Parathyroid adenoma (tissue), 2 donors: ENCODE results near the gene CAP2.
"Not testable (repeated sequence)": the region's sequence is repeated elsewhere in the genome, so short reads cannot be mapped to it uniquely, and the experiment has no call there.

Experiments
- H2AFZ ChIP-seq: fragments of 300-600 bp; sonication (generic); one replicate; pipeline ENCODE4 v1.7.0; 2017; ENCODE audit warnings: antibody characterized with exemption, mild to moderate bottlenecking
- H3K27ac ChIP-seq: fragments of 300-600 bp; sonication (generic); one replicate; pipeline ENCODE4 v1.7.0; 2017
- H3K27me3 ChIP-seq: fragments of 300-600 bp; sonication (generic); one replicate; pipeline ENCODE4 v1.7.0; 2017; ENCODE audit warnings: low read length; ENCODE audit not compliant: control insufficient read depth, insufficient read depth
- H3K36me3 ChIP-seq: fragments of 300-600 bp; sonication (generic); one replicate; pipeline ENCODE4 v1.7.0; 2017; ENCODE audit warnings: low read length; ENCODE audit not compliant: control insufficient read depth, insufficient read depth
- H3K4me1 ChIP-seq: fragments of 300-600 bp; sonication (generic); one replicate; pipeline ENCODE4 v1.7.0; 2017; ENCODE audit warnings: control low read depth
- H3K4me2 ChIP-seq: fragments of 300-600 bp; sonication (generic); one replicate; pipeline ENCODE4 v1.7.0; 2017; ENCODE audit warnings: low read length
- H3K4me3 ChIP-seq: fragments of 300-600 bp; sonication (generic); one replicate; pipeline ENCODE4 v1.7.0; 2017; ENCODE audit warnings: low read depth, low read length
- H3K79me2 ChIP-seq: fragments of 300-600 bp; sonication (generic); one replicate; pipeline ENCODE4 v1.7.0; 2017; ENCODE audit warnings: control low read depth
- H3K9ac ChIP-seq: fragments of 300-600 bp; sonication (generic); one replicate; pipeline ENCODE4 v1.7.0; 2017; ENCODE audit warnings: mild to moderate bottlenecking
- H3K9me3 ChIP-seq: fragments of 300-600 bp; sonication (generic); one replicate; pipeline ENCODE4 v1.7.0; 2017; ENCODE audit warnings: low read length; ENCODE audit not compliant: control insufficient read depth
- CTCF ChIP-seq: fragments of 300-600 bp; sonication (generic); IDR thresholded peaks from one replicate; pipeline ENCODE4 v1.7.0; 2017; ENCODE audit warnings: antibody characterized with exemption, mild to moderate bottlenecking
- donor health status: primary hyperparathyroidism.

CAP2 gene

GRCh38 chr6:17408081-17408480 is 14.7 kb downstream of the CAP2 start:
- H3K4me2 ChIP-seq: no peak overlapping the region
- H3K4me3 ChIP-seq: no peak overlapping the region
- no peaks in the 10 kb centered on the region for H3K27me3 ChIP-seq
- no peak overlapping the region for H2AFZ ChIP-seq
- H3K9me3 ChIP-seq: no peaks in the 10 kb centered on the region
- H3K36me3 ChIP-seq: no peaks in the 10 kb centered on the region
- TF ChIP-seq CTCF: no peak
- no peak overlapping the region for H3K9ac ChIP-seq
- H3K27ac ChIP-seq: no peak overlapping the region
- H3K79me2 ChIP-seq: no peaks in the 10 kb centered on the region
- H3K4me1 ChIP-seq: peaks cover 3% of the 10 kb centered on the region

- no peak for TF ChIP-seq CTCF
- no peaks in the 10 kb centered on the region for H3K27me3 ChIP-seq
- H3K4me1 ChIP-seq: peaks cover 3% of the 10 kb centered on the region
- H3K9ac ChIP-seq: no peak overlapping the region
- no peaks in the 10 kb centered on the region for H3K79me2 ChIP-seq
- no peak overlapping the region for H3K4me2 ChIP-seq
- H2AFZ ChIP-seq: no peak overlapping the region
- H3K27ac ChIP-seq: no peak overlapping the region
- H3K4me3 ChIP-seq: no peak overlapping the region
- no peaks in the 10 kb centered on the region for H3K36me3 ChIP-seq
- no peaks in the 10 kb centered on the region for H3K9me3 ChIP-seq
Observed at GRCh38 chr6:17410281-17410680, 16.9 kb downstream of the CAP2 start.

GRCh38 chr6:17413313-17413750 is 19.9 kb downstream of the CAP2 start:
- Histone ChIP-seq H3K9ac (no peak overlapping the region), H3K79me2 (no peaks in the 10 kb centered on the region), H3K4me3 (no peak overlapping the region), H3K27ac (no peak overlapping the region), H3K4me1 (no peaks in the 10 kb centered on the region), H2AFZ (no peak overlapping the region), H3K27me3 (no peaks in the 10 kb centered on the region), H3K36me3 (no peaks in the 10 kb centered on the region), H3K4me2 (no peak overlapping the region), H3K9me3 (no peaks in the 10 kb centered on the region)
- TF ChIP-seq CTCF: no peak

GRCh38 chr6:17414395-17414794 is 21.0 kb downstream of the CAP2 start:
- H3K4me1 ChIP-seq, H3K9me3 ChIP-seq, H3K27ac ChIP-seq: not testable (repeated sequence)

GRCh38 chr6:17415321-17415720 is 21.9 kb downstream of the CAP2 start:
- Histone ChIP-seq H3K27me3 (no peaks in the 10 kb centered on the region), H3K4me3 (no peak overlapping the region), H3K9ac (no peak overlapping the region), H3K79me2 (no peaks in the 10 kb centered on the region), H3K4me2 (no peak overlapping the region), H3K9me3 (no peaks in the 10 kb centered on the region), H3K36me3 (no peaks in the 10 kb centered on the region), H3K27ac (no peak overlapping the region), H2AFZ (no peak overlapping the region), H3K4me1 (peaks cover 5% of the 10 kb centered on the region)
- no peak for TF ChIP-seq CTCF

More at GRCh38 chr6:17414395-17414794, 21.0 kb downstream of the CAP2 start:
- not testable (repeated sequence) for H3K27me3 ChIP-seq, H3K9ac ChIP-seq, H3K36me3 ChIP-seq, H3K4me3 ChIP-seq, H3K79me2 ChIP-seq, H3K4me2 ChIP-seq, H2AFZ ChIP-seq
